Measurements from ENCODE around the gene SF3B1. TPM values are rescaled to one million over a fixed set of nuclear protein-coding genes. Genes with fewer than 3 reads are reported as not detected.

SF3B1 gene
- total and polyA plus RNA-seq, 10 of the 15 experiments (the other 5 are each of a cell fraction or from before 2014, with no cell fraction given), result 163 to 565 (median 239) TPM

- Histone ChIP-seq H3K9ac (ENCODE audit: control insufficient read depth, insufficient read depth, low read length) (no peak overlapping the region), H4K20me1 (ENCODE audit: control insufficient read depth, insufficient read depth) (no peaks in the 10 kb centered on the region), H3K27ac (ENCODE audit: control insufficient read depth, insufficient read depth) (no peak overlapping the region), H3K4me2 (ENCODE audit: control insufficient read depth, insufficient read depth) (no peak overlapping the region), H3K9me3 (replicated peaks; ENCODE audit: control insufficient read depth, insufficient read depth, low read length) (no peaks in the 10 kb centered on the region; the same call in 2 of the 3 replicates), H3K27me3 (replicated peaks in 1 of 2; ENCODE audit: control insufficient read depth in 2 of 2, insufficient read depth in 2 of 2, low read length in 1 of 2) (no peaks in the 10 kb centered on the region), H3K4me1 (ENCODE audit: control insufficient read depth, insufficient read depth, low read length) (no peaks in the 10 kb centered on the region), H3K79me2 (ENCODE audit: control insufficient read depth, insufficient read depth, low read length) (peaks cover 20% of the 10 kb centered on the region), H2AFZ (ENCODE audit: control insufficient read depth, low read depth, low read length) (no peak overlapping the region), H3K36me3 (ENCODE audit: control insufficient read depth in 2 of 2, insufficient read depth in 2 of 2, low read length in 1 of 2) (no peaks in the 10 kb centered on the region), H3K4me3 (no peak overlapping the region)
- ChIA-PET SMC1A (ENCODE audit: uncharacterized antibody, unreplicated experiment) (interaction anchor here (1.2 to 3.8 kb wide), 2 partner anchors 14 to 17 kb away, joined by 3 to 32 read pairs; partner anchors contain the start of gene SF3B1), CTCF (interaction anchor here (0.7 to 1.5 kb wide), 3 partner anchors 9 to 54 kb away, joined by 3 read pairs; no protein-coding TSS in a partner anchor), RAD21 (ENCODE audit: unreplicated experiment) (interaction anchor here (0.9 to 4.2 kb wide), 2 partner anchors 14 to 15 kb away, joined by 3 to 38 read pairs; partner anchors contain the start of gene SF3B1), POLR2A (interaction anchor here (3.5 to 4.8 kb wide), 2 partner anchors 14 to 50 kb away, joined by 43 to 63 read pairs; partner anchors contain the start of genes HSPD1, HSPE1 and SF3B1)
- DNase-seq (ENCODE audit: low read depth, low spot score), result no peak
- in situ Hi-C loops (cut with MboI) (no loop called here), intact Hi-C loops (cut with micrococcal nuclease; ENCODE audit: unreplicated experiment) (loop anchor here (5.0 kb wide), 1 partner anchor 257 kb away; the partner anchor contains the start of gene MARS2)
- no peak for TF ChIP-seq BMI1 (IDR thresholded peaks at IDR 0.05; ENCODE audit: borderline replicate concordance)
- no TSS peak for BruUV-seq (replicated peaks)
- 90% methylated on average over 16 of the region's 25 CpGs for WGBS (ENCODE audit: insufficient coverage, insufficient replicate concordance, low lambda C conversion rate, missing lambda C conversion rate)
- no peak for ATAC-seq
- no peak for FAIRE-seq
Observed at GRCh38 chr2:197450465-197450864, 15.6 kb upstream of the SF3B1 start.

GRCh38 chr2:197446844-197447243 lies 12.0 kb upstream of the SF3B1 start:
- POLR2A ChIA-PET, result interaction anchor here (1.2 kb wide), 1 partner anchor 10 kb away, joined by 8 read pairs; no protein-coding TSS in a partner anchor
- ATAC-seq (no peak), DNase-seq (ENCODE audit: low read depth, low spot score) (no peak), FAIRE-seq (no peak)
- Histone ChIP-seq H3K4me1 (ENCODE audit: control insufficient read depth, insufficient read depth, low read length) (no peaks in the 10 kb centered on the region), H3K36me3 (ENCODE audit: control insufficient read depth in 2 of 2, insufficient read depth in 2 of 2, low read length in 1 of 2) (no peaks in the 10 kb centered on the region), H3K4me3 (no peak overlapping the region), H3K27ac (ENCODE audit: control insufficient read depth, insufficient read depth) (no peak overlapping the region), H3K4me2 (ENCODE audit: control insufficient read depth, insufficient read depth) (no peak overlapping the region), H3K27me3 (replicated peaks in 1 of 2; ENCODE audit: control insufficient read depth in 2 of 2, insufficient read depth in 2 of 2, low read length in 1 of 2) (no peaks in the 10 kb centered on the region), H2AFZ (ENCODE audit: control insufficient read depth, low read depth, low read length) (no peak overlapping the region), H3K9me3 (replicated peaks; ENCODE audit: control insufficient read depth, insufficient read depth, low read length) (no peaks in the 10 kb centered on the region; the same call in 2 of the 3 replicates), H4K20me1 (ENCODE audit: control insufficient read depth, insufficient read depth) (no peaks in the 10 kb centered on the region), H3K9ac (ENCODE audit: control insufficient read depth, insufficient read depth, low read length) (no peak overlapping the region), H3K79me2 (ENCODE audit: control insufficient read depth, insufficient read depth, low read length) (no peaks in the 10 kb centered on the region)
- RAD21 ChIA-PET (ENCODE audit: unreplicated experiment), result no interaction called here
- no TSS peak for BruUV-seq (replicated peaks)
- no peak for TF ChIP-seq GABPA (IDR thresholded peaks at IDR 0.05; ENCODE audit: low read depth)
- no peak for TF ChIP-seq SUPT20H (IDR thresholded peaks at IDR 0.05; ENCODE audit: borderline replicate concordance, control insufficient read depth, low read depth, low read length)
- TF ChIP-seq SIX5 (IDR thresholded peaks at IDR 0.05; ENCODE audit: low read depth, low read length, severe bottlenecking), result no peak
- TF ChIP-seq SIN3A (IDR thresholded peaks at IDR 0.05; ENCODE audit: low read depth, low read length), result no peak
- no peak for TF ChIP-seq ATF3 (IDR thresholded peaks at IDR 0.05; ENCODE audit: borderline replicate concordance, extremely low read depth, low read depth, low read length)
- TF ChIP-seq EGR1 (IDR thresholded peaks at IDR 0.05; ENCODE audit: borderline replicate concordance in 1 of 2, low read depth in 2 of 2, low read length in 2 of 2), result no peak
- no peak for TF ChIP-seq USF1 (IDR thresholded peaks at IDR 0.05; ENCODE audit: borderline replicate concordance, extremely low read length, insufficient read depth, low read depth, low read length)
- no peak for TF ChIP-seq TAF1 (IDR thresholded peaks at IDR 0.05; ENCODE audit: borderline replicate concordance, low read depth, low read length)
- intact Hi-C loops (cut with micrococcal nuclease; ENCODE audit: unreplicated experiment), result no loop called here
- SMC1A ChIA-PET (ENCODE audit: uncharacterized antibody, unreplicated experiment), result no interaction called here
- CTCF ChIA-PET, result no interaction called here
- in situ Hi-C loops (cut with MboI), result no loop called here

Data from GM12878 (cell line).